Adrenal gland (tissue), 12 donors: Measurements from ENCODE around the gene SZRD1. TPM values are rescaled to one million over a fixed set of nuclear protein-coding genes. Genes with fewer than 3 reads are reported as not detected.

Source experiments
- DNase-seq, 7 donors: peaks; one replicate each; pipeline ENCODE4 v3.0.0-alpha.2; 2019 to 2020
- H3K27ac ChIP-seq, 5 donors: fragments of 200-600 bp; sonication (generic) in 4 of 5; 1 replicate in 3 of 5; 2 replicates in 2 of 5; pipeline versions ENCODE4 v1.5.1 to v1.8.0; 2016 to 2020; ENCODE audit warnings: mild to moderate bottlenecking in 1 of 5
- H3K27me3 ChIP-seq: fragments of 200-600 bp; 2 replicates; pipeline ENCODE4 v1.8.0; 2021
- H3K36me3 ChIP-seq, 2 donors: fragments of 200-600 bp; replicated peaks in 1 of 2; 1 replicate in 1 of 2; 2 replicates in 1 of 2; pipeline versions ENCODE4 v1.5.1 to v1.8.0; 2018 to 2022
- H3K4me1 ChIP-seq, 2 donors: fragments of 200-600 bp; replicated peaks in 1 of 2; 1 replicate in 1 of 2; 2 replicates in 1 of 2; pipeline versions ENCODE4 v1.5.1 to v1.8.0; 2018 to 2021
- H3K4me3 ChIP-seq, 4 donors: fragments of 200-600 bp; sonication (generic) in 3 of 4; one replicate each; pipeline ENCODE4 v1.5.1; 2016 to 2018
- H3K9me3 ChIP-seq, 3 donors: fragments of 200-600 bp; sonication (generic) in 1 of 3; replicated peaks in 1 of 3; 1 replicate in 2 of 3; 2 replicates in 1 of 3; pipeline versions ENCODE4 v1.5.1 to v1.8.0; 2016 to 2021
- POLR2A ChIP-seq, 2 donors: fragments of 450-650 bp; IDR thresholded peaks; one replicate each; pipeline ENCODE4 v1.6.1; 2017; ENCODE audit warnings: antibody characterized with exemption in 2 of 2, mild to moderate bottlenecking in 2 of 2, moderate library complexity in 1 of 2
- WGBS, 4 donors: extraction: QIAGEN DNeasy Blood & Tissue Kit in 2 of 4; methylation state at CpG; one replicate each; pipeline versions ENCODE4 v1.1.5 to v1.1.7; 2013 to 2017; 5-methylcytosine and 5-hydroxymethylcytosine counted together
- intact Hi-C, 2 donors: fragments of 100-400 bp; cut with DNase I; formaldehyde crosslinking; loops; one replicate each; pipeline versions ENCODE4 v1.14.1 to v1.15.0; 2022 to 2023
- polyA plus RNA-seq, 3 donors: library from polyadenylated mRNA; stranded (reverse); fragments of 200-250 nt in 2 of 3; fragments of 350-450 nt in 1 of 3; fragmentation: Illumina TruSeq in 1 of 3; extraction: RNeasy Lipid Tissue Mini Kit (QIAGEN cat#74804) in 1 of 3; gene quantifications; one replicate each; pipeline ENCODE4 v1.2.3, GENCODE V29; 2013 to 2014
- total RNA-seq, 9 donors: library from RNA; depleted of rRNA in 4 of 9; stranded (reverse); fragments of >200 nt in 4 of 9; fragments of 120-200 nt in 1 of 9; fragmentation: NEBNext Ultra II Directional in 1 of 9; extraction: Animal tissue kit (Norgen Biotek cat#: 25700) in 1 of 9; gene quantifications; one replicate each; pipeline versions ENCODE4 v1.1.0 to v1.2.4, GENCODE V29; 2013 to 2023
- TF ChIP-seq, protein P1 (sequence below), 6 experiments: fragments of 450-650 bp in 4 of 6; fragments of 200-600 bp in 2 of 6; sonication (generic) in 1 of 6; IDR thresholded peaks; 1 replicate in 5 of 6; 2 replicates in 1 of 6; pipeline versions ENCODE4 v1.5.1 to v1.8.0; 2016 to 2021; ENCODE audit warnings: antibody characterized with exemption in 6 of 6, mild to moderate bottlenecking in 2 of 6, moderate library complexity in 1 of 6
- donor health status: healthy with polysubstance abuse.
- donor health status: Bipolar disorder and iron deficiency.
- donor health status: DM: yes; HTN: yes; CAD: no.
- donor health status: DM: no; HTN: no; CAD: no.
- donor health status: DM: no; HTN: no; CAD: no.
- donor health status: DM: yes; HTN: yes; CAD: no.

SZRD1 gene
- total and polyA plus RNA-seq, 12 donors, result 46.8 to 152 (median 89.0) TPM

DNA sequence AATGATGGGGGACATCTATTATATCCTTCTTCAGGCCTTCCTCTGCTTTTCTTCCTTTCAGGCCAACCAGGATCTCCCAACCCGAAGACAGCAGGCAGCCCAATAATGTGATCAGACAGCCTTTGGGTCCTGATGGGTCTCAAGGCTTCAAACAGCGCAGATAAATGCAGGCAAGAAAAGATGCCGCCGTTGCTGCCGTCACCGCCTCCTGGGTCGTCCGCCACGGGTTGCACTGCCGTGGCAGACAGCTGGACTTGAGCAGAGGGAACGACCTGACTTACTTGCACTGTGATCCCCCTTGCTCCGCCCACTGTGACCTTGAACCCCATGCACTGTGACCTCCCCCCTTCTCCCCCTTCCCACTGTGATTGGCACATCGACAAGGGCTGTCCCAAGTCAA is 27.9 kb downstream of the SZRD1 start:
- intact Hi-C loops, result no loop called here
- no peaks in the 10 kb centered on the region for H3K9me3 ChIP-seq
- no peak overlapping the region for H3K4me3 ChIP-seq
- no peak for DNase-seq
- H3K27ac ChIP-seq, result peak overlapping the region in 1 of 5 donors; percentile 25
- H3K36me3 ChIP-seq, result peaks cover 0 to 31% of the 10 kb centered on the region in 2 donors
- 77 to 79% (median 78%) methylated on average over 13 of the region's 13 CpGs for WGBS, 4 donors
- peaks cover 36 to 47% of the 10 kb centered on the region in 2 donors for H3K4me1 ChIP-seq
- H3K27me3 ChIP-seq, result no peaks in the 10 kb centered on the region
- TF ChIP-seq, protein P1, sequence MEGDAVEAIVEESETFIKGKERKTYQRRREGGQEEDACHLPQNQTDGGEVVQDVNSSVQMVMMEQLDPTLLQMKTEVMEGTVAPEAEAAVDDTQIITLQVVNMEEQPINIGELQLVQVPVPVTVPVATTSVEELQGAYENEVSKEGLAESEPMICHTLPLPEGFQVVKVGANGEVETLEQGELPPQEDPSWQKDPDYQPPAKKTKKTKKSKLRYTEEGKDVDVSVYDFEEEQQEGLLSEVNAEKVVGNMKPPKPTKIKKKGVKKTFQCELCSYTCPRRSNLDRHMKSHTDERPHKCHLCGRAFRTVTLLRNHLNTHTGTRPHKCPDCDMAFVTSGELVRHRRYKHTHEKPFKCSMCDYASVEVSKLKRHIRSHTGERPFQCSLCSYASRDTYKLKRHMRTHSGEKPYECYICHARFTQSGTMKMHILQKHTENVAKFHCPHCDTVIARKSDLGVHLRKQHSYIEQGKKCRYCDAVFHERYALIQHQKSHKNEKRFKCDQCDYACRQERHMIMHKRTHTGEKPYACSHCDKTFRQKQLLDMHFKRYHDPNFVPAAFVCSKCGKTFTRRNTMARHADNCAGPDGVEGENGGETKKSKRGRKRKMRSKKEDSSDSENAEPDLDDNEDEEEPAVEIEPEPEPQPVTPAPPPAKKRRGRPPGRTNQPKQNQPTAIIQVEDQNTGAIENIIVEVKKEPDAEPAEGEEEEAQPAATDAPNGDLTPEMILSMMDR (IDR thresholded peaks at IDR 0.05), result no peak
- no peak for TF ChIP-seq POLR2A (IDR thresholded peaks at IDR 0.05)

DNA sequence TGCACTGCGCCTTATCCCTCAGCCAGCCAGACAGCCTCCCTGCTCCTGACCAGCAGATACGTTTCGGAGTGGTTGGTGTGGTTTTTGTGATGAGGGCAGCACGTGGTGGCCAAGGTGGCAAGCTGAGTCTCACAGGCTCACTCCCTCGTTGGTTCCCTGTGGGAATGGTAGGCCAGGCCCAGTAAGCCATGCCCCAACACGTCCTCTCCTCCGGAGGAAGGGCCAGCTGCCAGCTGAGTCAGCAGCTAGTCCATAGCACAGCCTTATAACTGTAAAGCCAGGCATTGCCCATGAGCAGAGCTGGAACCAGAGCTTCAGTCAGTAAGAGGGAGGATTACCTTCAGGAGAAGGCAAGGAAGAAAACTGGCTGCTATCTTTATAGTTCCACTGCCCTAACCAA is 29.5 kb downstream of the SZRD1 start:
- DNase-seq, result peak; percentile 76 to 89 (median 81)
- H3K36me3 ChIP-seq, result peaks cover 0 to 31% of the 10 kb centered on the region in 2 donors
- 47 to 67% (median 57%) methylated on average over 5 to 7 of the region's 7 CpGs for WGBS, 4 donors
- no peaks in the 10 kb centered on the region for H3K27me3 ChIP-seq
- peak overlapping the region in 2 of 5 donors; percentile 49 to 60 for H3K27ac ChIP-seq
- no peak overlapping the region for H3K4me3 ChIP-seq
- TF ChIP-seq POLR2A (IDR thresholded peaks at IDR 0.05), result no peak
- TF ChIP-seq, protein P1 (IDR thresholded peaks at IDR 0.05), result no peak
- intact Hi-C loops, result no loop called here
- H3K4me1 ChIP-seq, result peaks cover 29 to 37% of the 10 kb centered on the region in 2 donors
- no peaks in the 10 kb centered on the region for H3K9me3 ChIP-seq

DNA sequence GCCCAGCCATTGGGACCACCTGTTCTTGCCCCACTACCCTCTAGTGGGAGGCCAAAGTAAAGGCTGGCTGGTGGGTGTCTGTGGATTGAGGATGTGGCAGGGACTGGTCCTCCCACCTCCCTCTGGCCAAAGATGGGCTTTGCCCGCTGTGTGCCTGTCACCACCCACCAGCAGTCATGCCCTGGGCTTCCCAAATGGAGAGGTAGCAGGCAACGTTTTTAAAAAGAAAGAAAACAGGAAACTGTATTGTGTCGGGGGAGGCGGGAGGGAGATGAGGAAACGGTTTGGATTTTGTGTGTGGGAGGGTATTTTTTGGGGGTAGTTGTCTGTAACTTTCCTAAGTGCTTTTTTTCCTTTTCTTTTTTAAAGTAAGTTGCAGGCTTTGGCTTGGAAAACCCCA is 30.1 kb downstream of the SZRD1 start:
- Histone ChIP-seq H3K4me3 (no peak overlapping the region), H3K9me3 (no peaks in the 10 kb centered on the region), H3K27me3 (no peaks in the 10 kb centered on the region), H3K27ac (peak overlapping the region in 2 of 5 donors; percentile 49 to 60), H3K4me1 (peaks cover 24 to 32% of the 10 kb centered on the region in 2 donors), H3K36me3 (peaks cover 0 to 31% of the 10 kb centered on the region in 2 donors)
- WGBS, 4 donors, result 34 to 63% (median 57%) methylated on average over 5 of the region's 5 CpGs
- no peak for DNase-seq
- intact Hi-C loops, result no loop called here
- TF ChIP-seq POLR2A (IDR thresholded peaks at IDR 0.05), result no peak
- TF ChIP-seq, protein P1 (IDR thresholded peaks at IDR 0.05), result no peak

DNA sequence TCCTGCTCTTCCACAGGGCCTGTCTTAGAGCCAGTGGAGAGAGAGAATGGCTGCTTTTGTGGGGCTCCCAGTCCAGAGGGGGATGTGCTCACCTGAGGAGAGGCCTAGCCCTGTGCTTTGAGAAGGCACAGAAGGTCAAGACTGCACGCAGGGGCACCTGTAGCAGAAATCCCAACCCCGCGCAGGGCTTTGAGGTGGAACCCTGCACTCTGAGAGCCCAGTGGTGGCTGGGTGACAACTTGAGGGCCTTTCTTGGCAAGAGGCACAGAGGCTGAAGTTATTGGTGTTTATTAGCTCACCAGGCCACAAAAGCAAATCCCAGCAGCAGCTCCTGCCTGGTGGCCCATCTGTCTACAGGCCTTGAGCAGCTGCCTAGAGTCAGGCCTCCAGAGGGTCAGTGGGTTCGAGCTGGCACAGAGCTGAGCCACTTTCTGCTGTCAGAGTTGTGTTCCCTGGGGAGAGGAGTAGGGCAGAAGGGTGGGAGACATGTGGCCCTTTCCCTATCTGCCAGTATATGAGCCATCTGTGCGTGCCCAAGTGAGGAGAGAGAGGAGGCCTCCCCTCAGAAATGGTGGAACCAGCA is 31.4 kb downstream of the SZRD1 start:
- WGBS, 4 donors, result 76 to 100% (median 87%) methylated on average over 2 to 5 of the region's 5 CpGs
- no peak overlapping the region for H3K4me3 ChIP-seq
- H3K9me3 ChIP-seq, result no peaks in the 10 kb centered on the region
- H3K27ac ChIP-seq, result no peak overlapping the region
- intact Hi-C loops, result no loop called here
- H3K4me1 ChIP-seq, result peaks cover 11 to 19% of the 10 kb centered on the region in 2 donors
- DNase-seq, result no peak
- TF ChIP-seq POLR2A (IDR thresholded peaks at IDR 0.05), result no peak
- no peaks in the 10 kb centered on the region for H3K27me3 ChIP-seq
- H3K36me3 ChIP-seq, result peaks cover 0 to 29% of the 10 kb centered on the region in 2 donors

DNA sequence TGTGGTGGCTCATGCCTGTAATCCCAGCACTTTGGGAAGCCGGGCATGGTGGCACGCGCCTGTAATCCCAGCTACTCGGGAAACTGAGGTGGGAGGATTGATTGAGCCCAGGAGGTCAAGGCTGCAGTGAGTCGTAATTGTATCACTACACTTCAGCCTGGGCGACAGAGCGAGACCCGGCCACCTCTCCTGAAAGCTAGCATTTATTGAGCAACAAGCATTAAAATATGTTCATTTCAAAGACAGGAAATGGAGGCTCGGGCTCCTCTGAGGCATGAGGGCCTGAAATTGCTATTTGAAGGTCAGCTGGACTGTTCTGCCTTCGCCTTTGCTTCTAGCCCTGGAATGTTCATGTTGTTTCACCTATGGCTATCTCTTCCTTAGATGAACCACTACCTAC is 35.7 kb downstream of the SZRD1 start:
- intact Hi-C loops, result no loop called here
- WGBS, 4 donors, result 54 to 70% (median 63%) methylated on average over 5 to 10 of the region's 10 CpGs
- Histone ChIP-seq H3K4me1 (no peaks in the 10 kb centered on the region), H3K4me3 (no peak overlapping the region), H3K36me3 (no peaks in the 10 kb centered on the region), H3K9me3 (no peaks in the 10 kb centered on the region), H3K27ac (peak overlapping the region in 1 of 5 donors; percentile 29), H3K27me3 (no peaks in the 10 kb centered on the region)
- no peak for DNase-seq
- no peak for TF ChIP-seq POLR2A (IDR thresholded peaks at IDR 0.05)
- TF ChIP-seq, protein P1 (IDR thresholded peaks at IDR 0.05), result no peak
